HG03432 (cell line): Measurements from ENCODE around the gene MCF2L.

Experiments used
- ATAC-seq: cut with Tn5 transposase; IDR thresholded peaks from one replicate; pipeline ENCODE4 v1.9.1; 2021; ENCODE audit warnings: mild to moderate bottlenecking, moderate library complexity; ENCODE audit not compliant: unreplicated experiment

Gene MCF2L

GRCh38 chr13:112995395-112996191 lies 26.6 kb downstream of the MCF2L start:
- no peak for ATAC-seq

GRCh38 chr13:112996671-112997091 lies 27.7 kb downstream of the MCF2L start:
- no peak for ATAC-seq

GRCh38 chr13:112997188-112998130 lies 28.4 kb downstream of the MCF2L start:
- no peak for ATAC-seq

- no peak for ATAC-seq
Observed at GRCh38 chr13:112998521-112999280, 29.7 kb downstream of the MCF2L start.

- ATAC-seq, result no peak
Observed at GRCh38 chr13:112999414-113000177, 30.6 kb downstream of the MCF2L start.

- no peak for ATAC-seq
Observed at GRCh38 chr13:113000575-113000974, 31.6 kb downstream of the MCF2L start.

- no peak for ATAC-seq
Observed at GRCh38 chr13:113001241-113002140, 32.5 kb downstream of the MCF2L start.

- no peak for ATAC-seq
Observed at GRCh38 chr13:113002206-113002912, 33.3 kb downstream of the MCF2L start.

- ATAC-seq, result no peak
Observed at GRCh38 chr13:113002913-113003290, 33.9 kb downstream of the MCF2L start.

GRCh38 chr13:113004126-113004525 lies 35.1 kb downstream of the MCF2L start:
- no peak for ATAC-seq

- ATAC-seq, result no peak
Observed at GRCh38 chr13:113005076-113005865, 36.3 kb downstream of the MCF2L start.

- no peak for ATAC-seq
Observed at GRCh38 chr13:113005997-113006396, 37.0 kb downstream of the MCF2L start.

GRCh38 chr13:113006660-113007059 lies 37.6 kb downstream of the MCF2L start:
- no peak for ATAC-seq

GRCh38 chr13:113008851-113009250 lies 39.8 kb downstream of the MCF2L start:
- ATAC-seq, result no peak

GRCh38 chr13:113009743-113010509 lies 40.9 kb downstream of the MCF2L start:
- no peak for ATAC-seq

GRCh38 chr13:113010510-113010865 lies 41.5 kb downstream of the MCF2L start:
- ATAC-seq, result no peak

- ATAC-seq, result no peak
Observed at GRCh38 chr13:113013303-113013702, 44.3 kb downstream of the MCF2L start.
